HG03159 (cell line): ENCODE results near the gene EIF5AL1.
"Not testable (repeated sequence)": the region's sequence is repeated elsewhere in the genome, so short reads cannot be mapped to it uniquely, and the experiment has no call there.

Experiments used
- ATAC-seq: cut with Tn5 transposase; IDR thresholded peaks from one replicate; pipeline ENCODE4 v1.9.1; 2021; ENCODE audit warnings: mild to moderate bottlenecking, moderate library complexity; ENCODE audit not compliant: unreplicated experiment

EIF5AL1 gene

GRCh38 chr10:79555354-79556309 is 43.3 kb downstream of the EIF5AL1 start:
- no peak for ATAC-seq

DNA sequence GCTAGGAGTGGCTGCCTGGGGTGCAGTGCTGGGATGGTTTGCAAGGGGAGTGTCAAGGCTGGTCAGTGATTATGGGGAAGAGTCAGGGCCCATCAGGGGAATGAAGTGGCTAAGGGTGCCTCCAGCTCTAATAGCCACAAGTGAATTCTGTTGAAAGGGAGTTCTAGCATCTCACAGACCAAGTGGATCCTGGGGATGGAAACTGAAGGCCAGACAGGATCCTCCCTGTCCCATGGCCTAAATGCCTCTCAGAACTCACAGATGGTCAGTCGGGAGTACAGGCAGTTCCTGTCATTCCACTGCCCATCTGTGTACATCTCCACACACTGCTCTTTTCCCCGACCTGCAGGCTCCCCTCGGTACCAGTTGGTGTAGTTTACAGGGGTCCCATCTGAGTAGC is 44.6 kb downstream of the EIF5AL1 start:
- not testable (repeated sequence) for ATAC-seq

DNA sequence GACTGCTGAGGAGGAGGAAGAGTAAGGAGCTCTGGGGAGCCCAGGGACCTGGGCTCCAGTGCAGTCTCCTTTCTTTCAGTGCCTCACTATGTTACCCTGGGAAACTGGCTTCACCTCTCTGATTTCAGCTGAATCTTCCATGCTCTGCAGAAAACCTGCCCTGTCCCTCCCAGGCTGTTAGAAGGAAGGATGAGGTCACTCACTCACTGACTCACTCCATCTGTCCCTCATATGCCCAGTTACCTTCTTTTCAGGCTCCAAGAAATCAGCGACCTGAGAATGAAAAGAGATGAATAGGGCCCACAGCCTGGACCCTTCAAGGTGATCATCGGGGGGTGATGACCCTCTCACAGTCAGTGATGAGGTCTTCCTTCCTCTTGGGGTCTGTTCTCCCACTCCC is 47.4 kb downstream of the EIF5AL1 start:
- no peak for ATAC-seq

- no peak for ATAC-seq
Observed at GRCh38 chr10:79560160-79560709, 47.9 kb downstream of the EIF5AL1 start, which contains the start of gene SFTPA2. Gene SFTPA2 (minus strand): TSS chr10:79560407. CDS start chr10:79559483, 924 bp downstream.

DNA sequence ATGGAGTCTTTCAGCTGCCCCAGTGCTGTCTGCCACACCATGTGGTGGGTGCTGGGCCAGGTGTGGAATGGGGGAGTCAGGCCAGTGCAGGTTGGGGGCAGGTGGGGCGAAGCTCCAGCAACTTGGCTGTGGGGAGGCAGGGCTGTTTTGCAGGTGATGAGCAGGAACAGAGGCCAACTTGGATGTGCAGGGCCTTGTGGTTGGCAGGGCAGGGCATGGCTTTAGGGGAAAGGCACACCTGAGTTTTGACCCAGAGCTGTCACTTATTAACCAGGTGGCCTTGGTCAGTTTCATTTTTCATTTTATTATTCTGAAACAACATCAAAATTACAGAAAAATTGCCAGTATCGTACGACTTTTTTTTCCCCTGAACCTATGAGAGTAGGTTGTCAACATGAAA is 48.9 kb downstream of the EIF5AL1 start:
- ATAC-seq: no peak

DNA sequence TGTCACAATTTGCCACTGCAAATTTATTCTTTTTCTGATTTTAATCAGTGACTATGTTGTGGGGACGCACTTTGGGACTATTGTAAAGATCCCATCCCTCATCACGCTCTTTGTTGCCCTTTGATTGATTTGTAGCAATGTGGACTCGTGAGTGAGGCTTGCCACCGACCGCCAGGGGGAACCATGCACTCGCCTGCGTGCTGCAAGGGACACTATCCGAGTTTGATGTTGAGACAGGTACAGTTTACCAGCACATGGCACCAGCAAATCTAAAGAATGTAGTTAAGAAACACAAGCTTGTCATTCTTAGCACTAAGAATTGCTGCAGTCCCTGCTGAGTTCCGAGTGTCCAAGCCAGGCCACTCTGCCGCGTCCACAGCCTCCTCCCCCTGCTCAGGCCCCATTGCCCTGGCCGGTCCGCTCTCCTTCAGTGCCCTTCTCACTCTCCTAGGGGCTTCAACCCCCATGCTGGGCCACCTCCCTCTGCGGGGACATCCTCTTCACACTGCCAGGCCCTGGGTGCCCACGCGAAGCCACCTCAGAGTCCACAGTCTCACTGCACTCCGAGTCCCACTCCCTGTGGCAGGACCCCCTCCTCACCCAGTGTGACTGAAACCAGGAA is 49.9 kb downstream of the EIF5AL1 start:
- peak; percentile 87 for ATAC-seq

DNA sequence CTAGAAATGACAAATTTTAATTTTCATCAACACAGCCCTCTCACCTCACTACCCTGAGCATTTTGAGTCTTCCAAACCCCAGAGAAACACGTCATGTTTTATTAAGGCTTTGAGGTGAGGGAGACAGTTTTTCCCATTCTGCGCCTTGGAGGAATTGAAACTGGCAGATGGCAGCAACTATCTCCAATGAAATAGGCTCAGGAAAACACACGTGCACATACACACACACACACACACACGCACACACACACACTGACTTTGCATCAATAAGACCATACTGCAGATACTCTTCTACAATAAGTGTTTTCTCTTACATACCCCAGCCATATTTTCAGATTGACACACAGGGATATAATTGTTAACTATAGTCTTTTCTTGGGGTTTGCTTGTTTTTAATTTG is 51.1 kb downstream of the EIF5AL1 start:
- ATAC-seq: no peak
